ENCODE results near the gene CDK10.
"Not testable (repeated sequence)": the region's sequence is repeated elsewhere in the genome, so short reads cannot be mapped to it uniquely, and the experiment has no call there.

CDK10 gene

GRCh38 chr16:89686520-89687091 is at the start of gene CDK10:
Gene CDK10 (plus strand): TSS chr16:89686689. CDS start chr16:89686711, 22 bp downstream.
- peak; percentile 98 for DNase-seq

GRCh38 chr16:89637379-89637778 is 49.1 kb upstream of the CDK10 start:
- no peak for DNase-seq

- DNase-seq = no peak
These were observed 48.0 kb upstream of the CDK10 start for GRCh38 chr16:89638455-89638854.

- no peak for DNase-seq
These were observed 47.1 kb upstream of the CDK10 start for GRCh38 chr16:89639385-89639784.

GRCh38 chr16:89641458-89642119 is 44.9 kb upstream of the CDK10 start:
- no peak for DNase-seq

GRCh38 chr16:89642574-89642973 is 43.9 kb upstream of the CDK10 start:
- DNase-seq = no peak

- no peak for DNase-seq
These were observed 42.7 kb upstream of the CDK10 start for GRCh38 chr16:89643769-89644300.

- no peak for DNase-seq
These were observed 41.4 kb upstream of the CDK10 start for GRCh38 chr16:89645122-89645521.

GRCh38 chr16:89646270-89646669 is 40.2 kb upstream of the CDK10 start:
- DNase-seq = no peak

- no peak for DNase-seq
These were observed 39.6 kb upstream of the CDK10 start for GRCh38 chr16:89646906-89647305.

- no peak for DNase-seq
These were observed 34.9 kb upstream of the CDK10 start for GRCh38 chr16:89651584-89651983.

GRCh38 chr16:89653656-89654295 is 32.7 kb upstream of the CDK10 start:
- no peak for DNase-seq

GRCh38 chr16:89655062-89655643 is 31.3 kb upstream of the CDK10 start:
- no peak for DNase-seq

GRCh38 chr16:89656435-89657121 is 29.9 kb upstream of the CDK10 start:
- DNase-seq = no peak

- peak; percentile 96 for DNase-seq
These were observed 28.9 kb upstream of the CDK10 start, which contains the start of the genes CHMP1A and SPATA33 for GRCh38 chr16:89657442-89658220. Gene CHMP1A (minus strand): TSS chr16:89657708. CDS start chr16:89657588, 120 bp downstream. Gene SPATA33 (plus strand): TSS chr16:89657836. CDS start chr16:89657912, 76 bp downstream.

GRCh38 chr16:89658221-89658879 is 28.1 kb upstream of the CDK10 start:
- DNase-seq = no peak

- DNase-seq = no peak
These were observed 26.3 kb upstream of the CDK10 start for GRCh38 chr16:89660146-89660545.

- no peak for DNase-seq
These were observed 25.3 kb upstream of the CDK10 start for GRCh38 chr16:89661215-89661614.

GRCh38 chr16:89664238-89664637 is 22.3 kb upstream of the CDK10 start:
- DNase-seq = not testable (repeated sequence)

- not testable (repeated sequence) for DNase-seq
These were observed 19.5 kb upstream of the CDK10 start for GRCh38 chr16:89667000-89667399.

- DNase-seq = no peak
These were observed 18.9 kb upstream of the CDK10 start for GRCh38 chr16:89667633-89668032.

Data from eye (tissue), 1 donor.